HCT116 (cell line): ENCODE results near the gene MME.

Experiments used
- EZH2 ChIP-seq: fragments of 200-600 bp; sonication (generic); IDR thresholded peaks from 2 replicates; pipeline ENCODE4 v1.6.1; 2017; ENCODE audit warnings: antibody characterized with exemption, mixed run types
- EZH2phosphoT487 ChIP-seq: fragments of 200-600 bp; IDR thresholded peaks from 2 replicates; pipeline ENCODE4 v1.6.1; 2018; ENCODE audit warnings: antibody characterized with exemption, borderline replicate concordance
- POLR2A ChIP-seq: IDR thresholded peaks from 2 replicates; pipeline ENCODE4 v1.7.0; 2011; ENCODE audit warnings: borderline replicate concordance; ENCODE audit not compliant: insufficient read depth, insufficient read length; ENCODE audit errors: extremely low read depth
- POLR2AphosphoS5 ChIP-seq: IDR thresholded peaks from 2 replicates; pipeline ENCODE4 v1.6.1; 2011; ENCODE audit warnings: mild to moderate bottlenecking, low read depth, low read length, moderate library complexity
- RAD21 ChIP-seq: IDR thresholded peaks from 2 replicates; pipeline ENCODE4 v1.6.1; 2012; ENCODE audit warnings: low read depth, mild to moderate bottlenecking
- SIN3A ChIP-seq: IDR thresholded peaks from 2 replicates; pipeline ENCODE4 v1.6.1; 2012; ENCODE audit warnings: low read depth
- SP1 ChIP-seq: IDR thresholded peaks from 2 replicates; pipeline ENCODE4 v1.6.1; 2012; ENCODE audit warnings: low read depth
- YY1 ChIP-seq: IDR thresholded peaks from 2 replicates; pipeline ENCODE4 v1.6.1; 2011; ENCODE audit warnings: low read length, low read depth, moderate library complexity, mild to moderate bottlenecking; ENCODE audit not compliant: insufficient replicate concordance; ENCODE audit errors: extremely low read depth
- ZFX ChIP-seq: fragments of 450-650 bp; IDR thresholded peaks from 2 replicates; pipeline ENCODE4 v1.6.1; 2017
- ZNF274 ChIP-seq: fragments of 200-500 bp; sonication (Bioruptor generic); IDR thresholded peaks from 2 replicates; pipeline ENCODE4 v1.6.1; 2014; ENCODE audit warnings: mild to moderate bottlenecking, low read depth, low read length, inconsistent platforms
- TF ChIP-seq, protein P1 (sequence below), 3 experiments: fragments of 200-600 bp in 1 of 3; sonication (generic) in 1 of 3; IDR thresholded peaks in 2 of 3; conservative IDR thresholded peaks in 1 of 3; 2 replicates each; pipeline ENCODE4 v1.5.1; 2012 to 2017; ENCODE audit warnings: low read depth in 2 of 3, low read length in 2 of 3, antibody characterized with exemption in 1 of 3, borderline replicate concordance in 1 of 3, control low read depth in 1 of 3, mild to moderate bottlenecking in 1 of 3, mixed read lengths in 1 of 3, mixed run types in 1 of 3, moderate library complexity in 1 of 3; ENCODE audit not compliant: insufficient read depth in 1 of 3
- TF ChIP-seq, protein P2 (sequence below): IDR thresholded peaks from 2 replicates; pipeline ENCODE4 v1.6.1; 2012
- TF ChIP-seq, protein P3 (sequence below): IDR thresholded peaks from 2 replicates; pipeline ENCODE4 v1.6.1; 2012
- TF ChIP-seq, protein P4 (sequence below): IDR thresholded peaks from 2 replicates; pipeline ENCODE4 v1.6.1; 2012; ENCODE audit warnings: low read depth

DNA sequence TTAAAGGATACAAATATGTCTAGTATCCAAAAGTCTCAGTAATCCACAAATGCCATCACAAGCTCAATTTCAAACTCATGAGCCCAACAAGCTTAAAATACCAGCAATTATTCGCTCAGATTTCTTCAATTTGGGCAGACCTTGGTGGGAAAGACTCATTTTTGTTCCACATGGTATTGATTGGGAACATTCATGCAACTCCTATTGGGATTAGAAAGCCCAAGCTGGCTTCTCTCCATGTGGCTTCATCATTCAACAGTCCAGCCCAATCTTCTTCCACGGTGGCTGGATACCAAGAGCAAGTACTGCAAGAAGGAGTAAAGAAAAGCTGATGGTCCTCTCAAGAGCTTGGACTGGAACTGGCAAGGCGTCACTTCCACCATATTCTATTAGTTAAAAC is 147.0 kb downstream of the MME start:
- TF ChIP-seq, protein P1, sequence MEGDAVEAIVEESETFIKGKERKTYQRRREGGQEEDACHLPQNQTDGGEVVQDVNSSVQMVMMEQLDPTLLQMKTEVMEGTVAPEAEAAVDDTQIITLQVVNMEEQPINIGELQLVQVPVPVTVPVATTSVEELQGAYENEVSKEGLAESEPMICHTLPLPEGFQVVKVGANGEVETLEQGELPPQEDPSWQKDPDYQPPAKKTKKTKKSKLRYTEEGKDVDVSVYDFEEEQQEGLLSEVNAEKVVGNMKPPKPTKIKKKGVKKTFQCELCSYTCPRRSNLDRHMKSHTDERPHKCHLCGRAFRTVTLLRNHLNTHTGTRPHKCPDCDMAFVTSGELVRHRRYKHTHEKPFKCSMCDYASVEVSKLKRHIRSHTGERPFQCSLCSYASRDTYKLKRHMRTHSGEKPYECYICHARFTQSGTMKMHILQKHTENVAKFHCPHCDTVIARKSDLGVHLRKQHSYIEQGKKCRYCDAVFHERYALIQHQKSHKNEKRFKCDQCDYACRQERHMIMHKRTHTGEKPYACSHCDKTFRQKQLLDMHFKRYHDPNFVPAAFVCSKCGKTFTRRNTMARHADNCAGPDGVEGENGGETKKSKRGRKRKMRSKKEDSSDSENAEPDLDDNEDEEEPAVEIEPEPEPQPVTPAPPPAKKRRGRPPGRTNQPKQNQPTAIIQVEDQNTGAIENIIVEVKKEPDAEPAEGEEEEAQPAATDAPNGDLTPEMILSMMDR (IDR thresholded peaks at IDR 0.05 in 2 of 3, conservative IDR thresholded peaks at IDR 0.05 in 1 of 3; ENCODE audit: borderline replicate concordance in 1 of 3, insufficient read depth in 1 of 3, low read depth in 2 of 3, low read length in 2 of 3), result no peak
- TF ChIP-seq POLR2A (no peak), RAD21 (no peak), YY1 (no peak), ZFX (no peak), SIN3A (no peak), POLR2AphosphoS5 (no peak), EZH2phosphoT487 (no peak), ZNF274 (no peak), EZH2 (no peak), SP1 (no peak)
- TF ChIP-seq, protein P2, sequence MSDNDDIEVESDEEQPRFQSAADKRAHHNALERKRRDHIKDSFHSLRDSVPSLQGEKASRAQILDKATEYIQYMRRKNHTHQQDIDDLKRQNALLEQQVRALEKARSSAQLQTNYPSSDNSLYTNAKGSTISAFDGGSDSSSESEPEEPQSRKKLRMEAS, result no peak
- TF ChIP-seq, protein P3, sequence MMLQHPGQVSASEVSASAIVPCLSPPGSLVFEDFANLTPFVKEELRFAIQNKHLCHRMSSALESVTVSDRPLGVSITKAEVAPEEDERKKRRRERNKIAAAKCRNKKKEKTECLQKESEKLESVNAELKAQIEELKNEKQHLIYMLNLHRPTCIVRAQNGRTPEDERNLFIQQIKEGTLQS, result no peak
- TF ChIP-seq, protein P4, sequence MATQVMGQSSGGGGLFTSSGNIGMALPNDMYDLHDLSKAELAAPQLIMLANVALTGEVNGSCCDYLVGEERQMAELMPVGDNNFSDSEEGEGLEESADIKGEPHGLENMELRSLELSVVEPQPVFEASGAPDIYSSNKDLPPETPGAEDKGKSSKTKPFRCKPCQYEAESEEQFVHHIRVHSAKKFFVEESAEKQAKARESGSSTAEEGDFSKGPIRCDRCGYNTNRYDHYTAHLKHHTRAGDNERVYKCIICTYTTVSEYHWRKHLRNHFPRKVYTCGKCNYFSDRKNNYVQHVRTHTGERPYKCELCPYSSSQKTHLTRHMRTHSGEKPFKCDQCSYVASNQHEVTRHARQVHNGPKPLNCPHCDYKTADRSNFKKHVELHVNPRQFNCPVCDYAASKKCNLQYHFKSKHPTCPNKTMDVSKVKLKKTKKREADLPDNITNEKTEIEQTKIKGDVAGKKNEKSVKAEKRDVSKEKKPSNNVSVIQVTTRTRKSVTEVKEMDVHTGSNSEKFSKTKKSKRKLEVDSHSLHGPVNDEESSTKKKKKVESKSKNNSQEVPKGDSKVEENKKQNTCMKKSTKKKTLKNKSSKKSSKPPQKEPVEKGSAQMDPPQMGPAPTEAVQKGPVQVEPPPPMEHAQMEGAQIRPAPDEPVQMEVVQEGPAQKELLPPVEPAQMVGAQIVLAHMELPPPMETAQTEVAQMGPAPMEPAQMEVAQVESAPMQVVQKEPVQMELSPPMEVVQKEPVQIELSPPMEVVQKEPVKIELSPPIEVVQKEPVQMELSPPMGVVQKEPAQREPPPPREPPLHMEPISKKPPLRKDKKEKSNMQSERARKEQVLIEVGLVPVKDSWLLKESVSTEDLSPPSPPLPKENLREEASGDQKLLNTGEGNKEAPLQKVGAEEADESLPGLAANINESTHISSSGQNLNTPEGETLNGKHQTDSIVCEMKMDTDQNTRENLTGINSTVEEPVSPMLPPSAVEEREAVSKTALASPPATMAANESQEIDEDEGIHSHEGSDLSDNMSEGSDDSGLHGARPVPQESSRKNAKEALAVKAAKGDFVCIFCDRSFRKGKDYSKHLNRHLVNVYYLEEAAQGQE, result no peak
